ENCODE data around the gene CYTH1.

Gene CYTH1

DNA sequence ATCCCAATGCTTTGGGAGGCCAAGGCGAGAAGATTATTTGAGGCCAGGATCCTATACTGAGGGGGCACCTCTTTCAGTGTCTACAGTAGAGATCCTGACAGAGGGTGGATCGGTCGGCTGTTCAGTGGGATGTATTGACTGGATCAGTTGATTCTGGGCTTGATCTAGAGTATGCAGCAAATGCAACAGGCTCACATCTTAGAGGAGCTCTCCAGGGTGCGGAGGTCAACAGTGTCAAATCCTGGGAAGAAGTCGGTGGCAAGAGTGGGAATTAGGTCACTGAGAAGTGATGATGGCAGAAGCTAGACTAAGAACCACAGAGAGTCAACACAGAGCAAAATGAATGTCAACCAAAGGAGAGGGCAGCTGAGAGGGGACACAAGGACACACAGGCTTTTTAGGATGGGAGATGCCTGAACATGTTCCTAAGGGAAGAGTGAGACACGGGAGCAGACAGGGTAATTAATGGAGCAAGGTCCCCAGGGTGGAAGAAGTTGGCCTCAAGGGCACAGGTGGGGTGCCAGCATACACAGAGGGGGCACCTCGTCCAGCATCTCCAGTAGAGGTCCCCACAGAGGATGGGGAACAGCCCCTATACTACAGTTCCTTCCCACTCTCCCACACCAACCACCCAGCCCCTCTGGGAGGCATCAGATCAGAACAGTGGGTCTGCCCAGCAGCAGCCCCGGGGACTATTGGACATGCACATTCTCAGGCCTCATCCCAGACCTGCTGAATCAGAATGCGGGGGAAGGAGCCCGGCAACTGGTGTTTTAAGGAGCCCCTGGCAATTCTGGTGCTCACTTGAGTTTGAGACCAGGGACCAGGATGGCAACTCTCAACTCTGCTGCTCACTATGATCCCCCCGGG lies 10.0 kb upstream of the CYTH1 start:
- no peak for ATAC-seq
- TF ChIP-seq GLIS3 (CRISPR knock-in tag; IDR thresholded peaks at IDR 0.05) (no peak), ZNF8 (CRISPR knock-in tag; IDR thresholded peaks at IDR 0.05) (no peak), PPARA (CRISPR knock-in tag; IDR thresholded peaks at IDR 0.05; ENCODE audit: borderline replicate concordance) (no peak), ESRRG (CRISPR knock-in tag; IDR thresholded peaks at IDR 0.05) (no peak), SNAI2 (CRISPR knock-in tag; IDR thresholded peaks at IDR 0.05) (no peak), TOX (CRISPR knock-in tag; IDR thresholded peaks at IDR 0.05; ENCODE audit: borderline replicate concordance) (no peak), ZFP30 (CRISPR knock-in tag; IDR thresholded peaks at IDR 0.05) (no peak), ZFP3 (CRISPR knock-in tag; IDR thresholded peaks at IDR 0.05) (no peak), TCF4 (CRISPR knock-in tag; IDR thresholded peaks at IDR 0.05; ENCODE audit: borderline replicate concordance) (no peak)
- TF ChIP-seq, protein P1, sequence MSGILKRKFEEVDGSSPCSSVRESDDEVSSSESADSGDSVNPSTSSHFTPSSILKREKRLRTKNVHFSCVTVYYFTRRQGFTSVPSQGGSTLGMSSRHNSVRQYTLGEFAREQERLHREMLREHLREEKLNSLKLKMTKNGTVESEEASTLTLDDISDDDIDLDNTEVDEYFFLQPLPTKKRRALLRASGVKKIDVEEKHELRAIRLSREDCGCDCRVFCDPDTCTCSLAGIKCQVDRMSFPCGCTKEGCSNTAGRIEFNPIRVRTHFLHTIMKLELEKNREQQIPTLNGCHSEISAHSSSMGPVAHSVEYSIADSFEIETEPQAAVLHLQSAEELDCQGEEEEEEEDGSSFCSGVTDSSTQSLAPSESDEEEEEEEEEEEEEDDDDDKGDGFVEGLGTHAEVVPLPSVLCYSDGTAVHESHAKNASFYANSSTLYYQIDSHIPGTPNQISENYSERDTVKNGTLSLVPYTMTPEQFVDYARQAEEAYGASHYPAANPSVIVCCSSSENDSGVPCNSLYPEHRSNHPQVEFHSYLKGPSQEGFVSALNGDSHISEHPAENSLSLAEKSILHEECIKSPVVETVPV (CRISPR knock-in tag; IDR thresholded peaks at IDR 0.05) = no peak
- TF ChIP-seq, protein P2, sequence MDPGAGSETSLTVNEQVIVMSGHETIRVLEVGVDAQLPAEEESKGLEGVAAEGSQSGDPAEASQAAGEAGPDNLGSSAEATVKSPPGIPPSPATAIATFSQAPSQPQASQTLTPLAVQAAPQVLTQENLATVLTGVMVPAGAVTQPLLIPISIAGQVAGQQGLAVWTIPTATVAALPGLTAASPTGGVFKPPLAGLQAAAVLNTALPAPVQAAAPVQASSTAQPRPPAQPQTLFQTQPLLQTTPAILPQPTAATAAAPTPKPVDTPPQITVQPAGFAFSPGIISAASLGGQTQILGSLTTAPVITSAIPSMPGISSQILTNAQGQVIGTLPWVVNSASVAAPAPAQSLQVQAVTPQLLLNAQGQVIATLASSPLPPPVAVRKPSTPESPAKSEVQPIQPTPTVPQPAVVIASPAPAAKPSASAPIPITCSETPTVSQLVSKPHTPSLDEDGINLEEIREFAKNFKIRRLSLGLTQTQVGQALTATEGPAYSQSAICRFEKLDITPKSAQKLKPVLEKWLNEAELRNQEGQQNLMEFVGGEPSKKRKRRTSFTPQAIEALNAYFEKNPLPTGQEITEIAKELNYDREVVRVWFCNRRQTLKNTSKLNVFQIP (CRISPR knock-in tag; IDR thresholded peaks at IDR 0.05; ENCODE audit: borderline replicate concordance, low read depth) = no peak
- TF ChIP-seq, protein P3, sequence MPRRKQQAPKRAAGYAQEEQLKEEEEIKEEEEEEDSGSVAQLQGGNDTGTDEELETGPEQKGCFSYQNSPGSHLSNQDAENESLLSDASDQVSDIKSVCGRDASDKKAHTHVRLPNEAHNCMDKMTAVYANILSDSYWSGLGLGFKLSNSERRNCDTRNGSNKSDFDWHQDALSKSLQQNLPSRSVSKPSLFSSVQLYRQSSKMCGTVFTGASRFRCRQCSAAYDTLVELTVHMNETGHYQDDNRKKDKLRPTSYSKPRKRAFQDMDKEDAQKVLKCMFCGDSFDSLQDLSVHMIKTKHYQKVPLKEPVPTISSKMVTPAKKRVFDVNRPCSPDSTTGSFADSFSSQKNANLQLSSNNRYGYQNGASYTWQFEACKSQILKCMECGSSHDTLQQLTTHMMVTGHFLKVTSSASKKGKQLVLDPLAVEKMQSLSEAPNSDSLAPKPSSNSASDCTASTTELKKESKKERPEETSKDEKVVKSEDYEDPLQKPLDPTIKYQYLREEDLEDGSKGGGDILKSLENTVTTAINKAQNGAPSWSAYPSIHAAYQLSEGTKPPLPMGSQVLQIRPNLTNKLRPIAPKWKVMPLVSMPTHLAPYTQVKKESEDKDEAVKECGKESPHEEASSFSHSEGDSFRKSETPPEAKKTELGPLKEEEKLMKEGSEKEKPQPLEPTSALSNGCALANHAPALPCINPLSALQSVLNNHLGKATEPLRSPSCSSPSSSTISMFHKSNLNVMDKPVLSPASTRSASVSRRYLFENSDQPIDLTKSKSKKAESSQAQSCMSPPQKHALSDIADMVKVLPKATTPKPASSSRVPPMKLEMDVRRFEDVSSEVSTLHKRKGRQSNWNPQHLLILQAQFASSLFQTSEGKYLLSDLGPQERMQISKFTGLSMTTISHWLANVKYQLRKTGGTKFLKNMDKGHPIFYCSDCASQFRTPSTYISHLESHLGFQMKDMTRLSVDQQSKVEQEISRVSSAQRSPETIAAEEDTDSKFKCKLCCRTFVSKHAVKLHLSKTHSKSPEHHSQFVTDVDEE (CRISPR knock-in tag; IDR thresholded peaks at IDR 0.05) = no peak
- TF ChIP-seq, protein P4, sequence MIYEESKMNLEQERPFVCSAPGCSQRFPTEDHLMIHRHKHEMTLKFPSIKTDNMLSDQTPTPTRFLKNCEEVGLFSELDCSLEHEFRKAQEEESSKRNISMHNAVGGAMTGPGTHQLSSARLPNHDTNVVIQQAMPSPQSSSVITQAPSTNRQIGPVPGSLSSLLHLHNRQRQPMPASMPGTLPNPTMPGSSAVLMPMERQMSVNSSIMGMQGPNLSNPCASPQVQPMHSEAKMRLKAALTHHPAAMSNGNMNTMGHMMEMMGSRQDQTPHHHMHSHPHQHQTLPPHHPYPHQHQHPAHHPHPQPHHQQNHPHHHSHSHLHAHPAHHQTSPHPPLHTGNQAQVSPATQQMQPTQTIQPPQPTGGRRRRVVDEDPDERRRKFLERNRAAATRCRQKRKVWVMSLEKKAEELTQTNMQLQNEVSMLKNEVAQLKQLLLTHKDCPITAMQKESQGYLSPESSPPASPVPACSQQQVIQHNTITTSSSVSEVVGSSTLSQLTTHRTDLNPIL (CRISPR knock-in tag; IDR thresholded peaks at IDR 0.05; ENCODE audit: low read depth) = no peak

DNA sequence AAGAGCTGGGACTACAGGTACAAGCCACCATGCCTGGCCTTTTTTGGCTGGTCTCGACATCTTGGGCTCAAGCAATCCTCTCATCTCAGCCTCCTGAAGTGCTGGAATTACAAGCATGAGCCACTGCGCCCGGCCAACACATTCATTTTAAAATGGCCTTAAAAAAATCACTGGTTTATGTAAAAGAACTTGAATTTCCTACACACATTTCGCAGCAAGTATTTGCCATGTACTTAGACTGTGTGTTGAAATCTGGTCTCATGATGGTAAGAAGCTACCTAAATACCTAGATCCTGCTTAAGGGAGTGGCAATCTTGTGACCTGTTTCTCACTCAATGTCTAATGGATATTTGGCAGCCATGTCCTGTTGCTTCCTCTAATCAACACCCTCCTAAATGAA lies 8.5 kb upstream of the CYTH1 start:
- no peak for ATAC-seq
- TF ChIP-seq PPARA (CRISPR knock-in tag; IDR thresholded peaks at IDR 0.05; ENCODE audit: borderline replicate concordance) (no peak), GLIS3 (CRISPR knock-in tag; IDR thresholded peaks at IDR 0.05) (no peak), ZNF565 (CRISPR knock-in tag; conservative IDR thresholded peaks at IDR 0.05; ENCODE audit: low read depth) (no peak), ZC3H10 (CRISPR knock-in tag; IDR thresholded peaks at IDR 0.05) (no peak), ZNF70 (CRISPR knock-in tag; IDR thresholded peaks at IDR 0.05) (no peak), CSDC2 (CRISPR knock-in tag; IDR thresholded peaks at IDR 0.05) (no peak), SNAI2 (CRISPR knock-in tag; IDR thresholded peaks at IDR 0.05) (no peak), ISL1 (CRISPR knock-in tag; IDR thresholded peaks at IDR 0.05) (no peak), RARB (CRISPR knock-in tag; IDR thresholded peaks at IDR 0.05) (no peak), OSR1 (CRISPR knock-in tag; IDR thresholded peaks at IDR 0.05) (no peak), ESRRG (CRISPR knock-in tag; IDR thresholded peaks at IDR 0.05) (no peak), ZFP3 (CRISPR knock-in tag; IDR thresholded peaks at IDR 0.05) (no peak), BACH2 (CRISPR knock-in tag; IDR thresholded peaks at IDR 0.05; ENCODE audit: borderline replicate concordance) (no peak), TOX (CRISPR knock-in tag; IDR thresholded peaks at IDR 0.05; ENCODE audit: borderline replicate concordance) (no peak), ZFP30 (CRISPR knock-in tag; IDR thresholded peaks at IDR 0.05) (no peak)
- TF ChIP-seq, protein P2 (CRISPR knock-in tag; IDR thresholded peaks at IDR 0.05; ENCODE audit: borderline replicate concordance, low read depth) = no peak
- TF ChIP-seq, protein P4 (CRISPR knock-in tag; IDR thresholded peaks at IDR 0.05; ENCODE audit: low read depth) = no peak
- TF ChIP-seq, protein P5, sequence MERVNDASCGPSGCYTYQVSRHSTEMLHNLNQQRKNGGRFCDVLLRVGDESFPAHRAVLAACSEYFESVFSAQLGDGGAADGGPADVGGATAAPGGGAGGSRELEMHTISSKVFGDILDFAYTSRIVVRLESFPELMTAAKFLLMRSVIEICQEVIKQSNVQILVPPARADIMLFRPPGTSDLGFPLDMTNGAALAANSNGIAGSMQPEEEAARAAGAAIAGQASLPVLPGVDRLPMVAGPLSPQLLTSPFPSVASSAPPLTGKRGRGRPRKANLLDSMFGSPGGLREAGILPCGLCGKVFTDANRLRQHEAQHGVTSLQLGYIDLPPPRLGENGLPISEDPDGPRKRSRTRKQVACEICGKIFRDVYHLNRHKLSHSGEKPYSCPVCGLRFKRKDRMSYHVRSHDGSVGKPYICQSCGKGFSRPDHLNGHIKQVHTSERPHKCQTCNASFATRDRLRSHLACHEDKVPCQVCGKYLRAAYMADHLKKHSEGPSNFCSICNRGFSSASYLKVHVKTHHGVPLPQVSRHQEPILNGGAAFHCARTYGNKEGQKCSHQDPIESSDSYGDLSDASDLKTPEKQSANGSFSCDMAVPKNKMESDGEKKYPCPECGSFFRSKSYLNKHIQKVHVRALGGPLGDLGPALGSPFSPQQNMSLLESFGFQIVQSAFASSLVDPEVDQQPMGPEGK (CRISPR knock-in tag; IDR thresholded peaks at IDR 0.05; ENCODE audit: borderline replicate concordance) = no peak
- TF ChIP-seq, protein P1 (CRISPR knock-in tag; IDR thresholded peaks at IDR 0.05) = no peak

All from SK-N-SH treated with all-trans-retinoic acid at 6 μM for 48 hours (cell line).